MCF 10A (cell line): Measurements from ENCODE around the gene NFATC1. TPM values are rescaled to one million over a fixed set of nuclear protein-coding genes. Genes with fewer than 3 reads are reported as not detected.

Experiments
- BruUV-seq: library from RNA; stranded (reverse); fragments of 400-500 nt; replicated peaks from 2 replicates; lab custom pipeline; 2021; lab: Mats Ljungman, UMichigan
- CTCF ChIA-PET: fragments of 300-600 bp; sonication (Branson Sonifier 250); formaldehyde crosslinking; extraction: SDS; loops from one replicate; lab custom pipeline; 2021; ENCODE audit warnings: antibody characterized with exemption, inconsistent platforms; lab: Yijun Ruan, JAX
- POLR2A ChIA-PET: fragments of 300-600, 350-650 bp; sonication (Branson Sonifier 250); formaldehyde crosslinking; extraction: SDS; loops from one replicate; lab custom pipeline; 2020; ENCODE audit warnings: antibody characterized with exemption, inconsistent platforms; lab: Yijun Ruan, JAX
- DNase-seq: peaks from one replicate; pipeline ENCODE4 v3.0.0-alpha.2; 2018; ENCODE audit not compliant: unreplicated experiment
- H3K27ac Mint-ChIP-seq: one replicate; pipeline ENCODE4 v1.8.0; 2022; ENCODE audit warnings: mild to moderate bottlenecking, low read depth, mixed read lengths; ENCODE audit not compliant: unreplicated experiment
- H3K27me3 Mint-ChIP-seq: one replicate; pipeline ENCODE4 v1.8.0; 2022; ENCODE audit warnings: mixed read lengths; ENCODE audit not compliant: insufficient read depth, unreplicated experiment
- H3K36me3 Mint-ChIP-seq: one replicate; pipeline ENCODE4 v1.8.0; 2022; ENCODE audit warnings: mild to moderate bottlenecking, moderate library complexity, mixed read lengths; ENCODE audit not compliant: insufficient read depth, unreplicated experiment
- H3K4me1 Mint-ChIP-seq: one replicate; pipeline ENCODE4 v1.8.0; 2022; ENCODE audit warnings: mixed read lengths; ENCODE audit not compliant: insufficient read depth, unreplicated experiment
- H3K4me3 Mint-ChIP-seq: one replicate; pipeline ENCODE4 v1.8.0; 2022; ENCODE audit warnings: mild to moderate bottlenecking, moderate library complexity, mixed read lengths; ENCODE audit not compliant: unreplicated experiment
- H3K9me3 Mint-ChIP-seq: one replicate; pipeline ENCODE4 v1.8.0; 2022; ENCODE audit warnings: mixed read lengths; ENCODE audit not compliant: unreplicated experiment
- intact Hi-C: fragments of 100-400 bp; cut with micrococcal nuclease; formaldehyde crosslinking; loops from 2 replicates; pipeline ENCODE4 v1.14.1; 2022
- total RNA-seq: library from RNA; stranded (reverse); gene quantifications from 2 replicates; pipeline ENCODE4 v1.2.3, GENCODE V29; 2022
- TF ChIP-seq, protein P1 (sequence below): fragments of 200-600 bp; IDR thresholded peaks from one replicate; pipeline ENCODE4 v1.8.0; 2022; ENCODE audit warnings: antibody characterized with exemption, mild to moderate bottlenecking; ENCODE audit not compliant: unreplicated experiment

The NFATC1 gene
- total RNA-seq, 1 experiment from 2014 or later: 2.0 TPM

GRCh38 chr18:79517341-79517740, 121.6 kb downstream of the NFATC1 start:
- intact Hi-C loops: no loop called here
- no peak for DNase-seq
- POLR2A ChIA-PET: no interaction called here
- H3K36me3 Mint-ChIP-seq: no peaks in the 10 kb centered on the region
- H3K27me3 Mint-ChIP-seq: no peaks in the 10 kb centered on the region
- CTCF ChIA-PET: interaction anchor here (0.8 kb wide), 1 partner anchor 22 kb away, joined by 3 read pairs; no protein-coding TSS in a partner anchor
- TF ChIP-seq, protein P1, sequence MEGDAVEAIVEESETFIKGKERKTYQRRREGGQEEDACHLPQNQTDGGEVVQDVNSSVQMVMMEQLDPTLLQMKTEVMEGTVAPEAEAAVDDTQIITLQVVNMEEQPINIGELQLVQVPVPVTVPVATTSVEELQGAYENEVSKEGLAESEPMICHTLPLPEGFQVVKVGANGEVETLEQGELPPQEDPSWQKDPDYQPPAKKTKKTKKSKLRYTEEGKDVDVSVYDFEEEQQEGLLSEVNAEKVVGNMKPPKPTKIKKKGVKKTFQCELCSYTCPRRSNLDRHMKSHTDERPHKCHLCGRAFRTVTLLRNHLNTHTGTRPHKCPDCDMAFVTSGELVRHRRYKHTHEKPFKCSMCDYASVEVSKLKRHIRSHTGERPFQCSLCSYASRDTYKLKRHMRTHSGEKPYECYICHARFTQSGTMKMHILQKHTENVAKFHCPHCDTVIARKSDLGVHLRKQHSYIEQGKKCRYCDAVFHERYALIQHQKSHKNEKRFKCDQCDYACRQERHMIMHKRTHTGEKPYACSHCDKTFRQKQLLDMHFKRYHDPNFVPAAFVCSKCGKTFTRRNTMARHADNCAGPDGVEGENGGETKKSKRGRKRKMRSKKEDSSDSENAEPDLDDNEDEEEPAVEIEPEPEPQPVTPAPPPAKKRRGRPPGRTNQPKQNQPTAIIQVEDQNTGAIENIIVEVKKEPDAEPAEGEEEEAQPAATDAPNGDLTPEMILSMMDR: no peak
- no peak overlapping the region for H3K4me3 Mint-ChIP-seq
- H3K27ac Mint-ChIP-seq: no peak overlapping the region
- H3K4me1 Mint-ChIP-seq: no peaks in the 10 kb centered on the region
- H3K9me3 Mint-ChIP-seq: no peaks in the 10 kb centered on the region
- BruUV-seq: no TSS peak

DNA sequence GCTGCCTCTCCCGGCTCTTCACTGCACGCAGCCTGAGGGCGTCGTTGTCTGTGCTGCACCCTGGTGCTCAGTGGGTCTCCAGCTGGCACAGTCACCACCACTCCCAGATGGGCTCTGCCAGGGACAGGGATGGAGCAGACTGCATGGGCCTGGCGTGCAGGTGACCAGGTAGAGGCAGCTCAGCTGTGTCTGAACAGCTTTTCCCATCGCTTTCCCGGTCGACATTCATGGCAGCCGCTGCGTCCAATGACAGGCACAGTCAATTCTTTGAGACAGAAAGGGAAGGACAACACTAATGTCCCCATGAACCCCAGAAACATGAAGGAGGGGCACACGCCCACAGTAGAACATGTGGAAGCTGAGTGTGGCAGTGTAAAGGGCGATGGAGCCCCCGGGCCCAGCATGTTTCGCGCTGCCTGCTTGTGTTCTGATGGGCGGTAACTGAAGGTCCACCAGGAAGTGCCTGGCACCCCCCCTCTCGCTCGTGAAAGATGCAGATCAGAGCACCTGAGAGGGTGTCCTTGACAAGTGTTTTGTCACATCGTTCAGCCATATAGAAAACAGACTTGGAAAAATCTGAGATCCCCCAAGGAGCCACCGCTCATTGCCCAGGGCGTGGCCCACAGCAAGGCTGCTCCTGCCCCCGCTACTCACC, 122.4 kb downstream of the NFATC1 start:
- intact Hi-C loops: no loop called here
- no peaks in the 10 kb centered on the region for H3K9me3 Mint-ChIP-seq
- no peaks in the 10 kb centered on the region for H3K4me1 Mint-ChIP-seq
- ChIA-PET CTCF (interaction anchor here (0.8 kb wide), 1 partner anchor 21 kb away, joined by 3 read pairs; no protein-coding TSS in a partner anchor), POLR2A (no interaction called here)
- H3K27me3 Mint-ChIP-seq: no peaks in the 10 kb centered on the region
- no peak overlapping the region for H3K27ac Mint-ChIP-seq
- TF ChIP-seq, protein P1: no peak
- H3K36me3 Mint-ChIP-seq: no peaks in the 10 kb centered on the region
- no peak overlapping the region for H3K4me3 Mint-ChIP-seq
- BruUV-seq: no TSS peak
- DNase-seq: no peak

DNA sequence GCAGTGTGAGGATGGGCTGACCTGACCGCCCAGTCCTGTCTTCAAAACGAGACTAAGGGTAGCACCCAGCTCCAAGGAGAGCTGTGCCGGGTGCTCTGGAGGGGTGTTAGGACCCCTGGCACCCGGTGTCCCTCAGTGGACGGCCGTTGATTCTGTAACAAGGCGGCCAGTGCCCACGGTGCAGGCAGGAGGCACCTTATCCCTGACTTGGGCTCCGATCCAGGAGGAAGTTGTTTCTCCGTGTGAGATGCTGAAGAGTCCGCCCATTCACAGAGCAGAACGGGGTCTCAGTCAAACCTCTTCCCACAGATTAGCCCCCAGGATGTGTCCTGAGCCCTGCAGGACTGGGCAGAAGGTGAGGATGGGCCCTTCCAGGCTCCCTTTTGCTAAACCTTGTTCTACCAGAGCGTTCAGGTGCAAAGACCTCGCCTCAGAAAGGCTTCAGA, 123.0 kb downstream of the NFATC1 start:
- ChIA-PET POLR2A (no interaction called here), CTCF (no interaction called here)
- Mint-ChIP-seq H3K4me3 (no peak overlapping the region), H3K27ac (no peak overlapping the region), H3K27me3 (no peaks in the 10 kb centered on the region), H3K36me3 (no peaks in the 10 kb centered on the region), H3K4me1 (no peaks in the 10 kb centered on the region), H3K9me3 (no peaks in the 10 kb centered on the region)
- intact Hi-C loops: no loop called here
- BruUV-seq: no TSS peak
- DNase-seq: no peak
- TF ChIP-seq, protein P1: no peak

DNA sequence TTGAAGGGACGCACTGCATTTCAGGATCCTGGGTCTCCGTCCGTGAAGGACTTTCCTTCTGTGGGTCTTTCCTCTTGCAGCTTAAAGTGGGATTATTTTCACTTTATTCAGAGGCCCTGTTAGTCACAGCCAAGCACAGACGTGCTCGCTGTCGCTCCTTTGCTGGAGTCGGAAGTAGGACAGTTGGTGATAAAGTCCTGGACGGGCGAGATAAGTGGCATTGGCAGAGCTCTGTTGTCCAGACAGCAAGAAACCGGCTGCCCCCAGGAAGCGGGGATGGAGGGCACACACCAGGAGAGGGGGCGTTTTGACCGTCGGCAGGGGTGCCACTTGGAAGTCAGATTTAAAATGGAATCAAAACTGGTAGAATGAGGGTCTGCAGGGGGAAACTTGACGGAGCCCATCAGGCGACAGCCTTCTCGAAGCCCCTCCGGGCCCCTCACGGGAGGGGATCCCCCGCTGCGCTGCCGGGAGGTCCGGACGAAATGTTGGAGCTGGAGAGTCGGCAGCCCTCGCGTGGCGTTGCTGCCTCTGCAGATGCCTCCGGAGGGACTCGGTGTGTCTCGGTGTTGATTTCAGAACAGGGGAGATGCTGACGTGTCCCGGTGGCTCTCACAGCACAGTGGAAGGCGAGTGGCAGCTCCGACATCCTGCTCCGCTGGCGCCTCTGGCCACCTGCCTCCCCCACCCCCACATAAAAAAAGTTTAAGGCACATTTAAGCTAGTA, 124.2 kb downstream of the NFATC1 start:
- H3K4me3 Mint-ChIP-seq: no peak overlapping the region
- ChIA-PET POLR2A (no interaction called here), CTCF (no interaction called here)
- DNase-seq: no peak
- TF ChIP-seq, protein P1: no peak
- intact Hi-C loops: no loop called here
- H3K9me3 Mint-ChIP-seq: no peaks in the 10 kb centered on the region
- BruUV-seq: no TSS peak
- no peaks in the 10 kb centered on the region for H3K4me1 Mint-ChIP-seq
- H3K36me3 Mint-ChIP-seq: no peaks in the 10 kb centered on the region
- H3K27me3 Mint-ChIP-seq: no peaks in the 10 kb centered on the region
- no peak overlapping the region for H3K27ac Mint-ChIP-seq
